Caco-2 (cell line): ENCODE data around the gene CTRL. TPM values are rescaled to one million over a fixed set of nuclear protein-coding genes. Genes with fewer than 3 reads are reported as not detected.
A peak's percentile ranks its signal among the peaks of the same experiment; 100 is the strongest.

Source experiments
- BruUV-seq: library from RNA; stranded (reverse); fragments of 400-500 nt; replicated peaks from 2 replicates; lab custom pipeline; 2021; lab: Mats Ljungman, UMichigan
- CTCF ChIA-PET: fragments of 300-600 bp; sonication (Branson Sonifier 250); formaldehyde crosslinking; loops from one replicate; lab custom pipeline; 2022; ENCODE audit warnings: antibody characterized with exemption; lab: Charles Lee
- POLR2A ChIA-PET: fragments of 300-600 bp; sonication (Branson Sonifier 250); formaldehyde crosslinking; loops from one replicate; lab custom pipeline; 2022; ENCODE audit warnings: antibody characterized with exemption; lab: Charles Lee
- DNase-seq, 2 experiments: peaks; one replicate each; pipeline versions ENCODE4 v3.0.0 to v3.0.0-alpha.2; 2020 to 2022
- H3K27me3 ChIP-seq: replicated peaks from 2 replicates; pipeline ENCODE4 v1.6.0; 2011; ENCODE audit warnings: low read length; ENCODE audit not compliant: control insufficient read depth, insufficient read depth
- H3K36me3 ChIP-seq: 2 replicates; pipeline ENCODE4 v1.5.1; 2011; ENCODE audit warnings: low read length; ENCODE audit not compliant: control insufficient read depth, insufficient read depth
- H3K4me1 ChIP-seq: fragments of 250-450 bp; sonication (Bioruptor Pico); 2 replicates; pipeline ENCODE4 v1.5.1; 2020; ENCODE audit warnings: mild to moderate bottlenecking
- H3K4me3 ChIP-seq: 2 replicates; pipeline ENCODE4 v1.5.1; 2011; ENCODE audit warnings: low read depth, mild to moderate bottlenecking, control low read depth, low read length
- H3K9me3 ChIP-seq: fragments of 250-450 bp; sonication (Bioruptor Pico); 2 replicates; pipeline ENCODE4 v1.5.1; 2020; ENCODE audit warnings: mild to moderate bottlenecking, moderate library complexity
- H3K27ac Mint-ChIP-seq: one replicate; pipeline ENCODE4 v1.8.0; 2022; ENCODE audit warnings: mixed read lengths; ENCODE audit not compliant: unreplicated experiment
- H3K27me3 Mint-ChIP-seq: one replicate; pipeline ENCODE4 v1.8.0; 2022; ENCODE audit warnings: mixed read lengths; ENCODE audit not compliant: insufficient read depth, unreplicated experiment
- H3K36me3 Mint-ChIP-seq: one replicate; pipeline ENCODE4 v1.8.0; 2022; ENCODE audit warnings: mild to moderate bottlenecking, mixed read lengths; ENCODE audit not compliant: insufficient read depth, unreplicated experiment
- H3K4me1 Mint-ChIP-seq: one replicate; pipeline ENCODE4 v1.8.0; 2022; ENCODE audit warnings: low read depth, mixed read lengths; ENCODE audit not compliant: unreplicated experiment
- H3K4me3 Mint-ChIP-seq: one replicate; pipeline ENCODE4 v1.8.0; 2022; ENCODE audit warnings: mild to moderate bottlenecking, moderate library complexity, mixed read lengths; ENCODE audit not compliant: unreplicated experiment
- H3K9me3 Mint-ChIP-seq: one replicate; pipeline ENCODE4 v1.8.0; 2022; ENCODE audit warnings: mixed read lengths; ENCODE audit not compliant: unreplicated experiment
- CTCF ChIP-seq, 2 experiments: fragments of 200-600 bp in 1 of 2; IDR thresholded peaks; 1 replicate in 1 of 2; 2 replicates in 1 of 2; pipeline versions ENCODE4 v1.5.1 to v1.8.0; 2011 to 2022; ENCODE audit warnings: antibody characterized with exemption in 1 of 2, control low read depth in 1 of 2, inconsistent platforms in 1 of 2, low read depth in 1 of 2, low read length in 1 of 2, mild to moderate bottlenecking in 1 of 2, moderate library complexity in 1 of 2; ENCODE audit not compliant: insufficient read depth in 1 of 2, severe bottlenecking in 1 of 2, unreplicated experiment in 1 of 2
- intact Hi-C: fragments of 100-400 bp; cut with micrococcal nuclease; formaldehyde crosslinking; loops from one replicate; pipeline ENCODE4 v1.10.0; 2022; ENCODE audit not compliant: unreplicated experiment
- total RNA-seq: library from RNA; stranded (reverse); gene quantifications from 2 replicates; pipeline ENCODE4 v1.2.3, GENCODE V29; 2022

CTRL gene
- total RNA-seq, 1 experiment from 2014 or later, result 0.66 TPM

DNA sequence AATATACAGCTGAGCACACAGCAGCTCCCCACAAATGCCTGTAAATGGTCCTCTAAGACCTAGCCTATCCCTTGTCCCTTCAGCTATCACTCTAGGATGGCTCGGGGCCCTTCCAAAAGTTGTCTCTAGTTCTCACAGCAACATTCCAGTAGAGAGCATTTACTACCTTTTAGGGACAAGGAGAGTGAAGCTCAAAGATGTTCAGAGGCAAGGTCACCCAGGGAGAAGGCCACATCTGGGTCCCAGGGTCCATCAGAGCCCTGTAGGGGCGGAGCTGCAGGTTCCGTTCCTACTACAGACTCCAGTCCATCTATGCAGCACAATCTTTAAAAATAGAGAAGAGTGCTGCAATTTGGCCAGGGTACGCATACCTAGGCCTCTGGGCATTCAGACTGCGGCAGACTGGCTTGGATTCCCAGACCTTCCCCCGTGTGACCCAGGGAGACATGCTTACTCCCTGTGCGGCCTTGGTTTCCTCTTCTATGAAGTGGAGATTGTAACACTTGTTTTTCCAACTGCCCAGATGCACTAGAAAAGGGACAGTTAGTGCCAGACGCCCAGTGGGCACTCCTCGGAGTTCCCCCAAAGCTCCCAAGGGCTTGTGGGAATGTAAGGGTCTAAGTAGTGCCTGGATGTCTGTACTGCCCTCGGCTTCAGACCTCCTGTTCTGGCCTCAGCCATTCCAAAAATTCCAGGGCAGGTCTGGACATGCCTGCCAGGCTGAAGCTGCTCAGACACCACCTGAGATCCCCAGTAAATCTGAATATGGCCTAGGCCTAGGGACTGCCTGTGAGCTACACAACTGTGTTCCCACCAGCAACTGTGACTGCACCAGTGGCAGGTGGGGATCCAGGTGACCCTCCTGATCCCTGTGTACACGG lies 34.2 kb upstream of the CTRL start:
- Mint-ChIP-seq H3K36me3 (peaks cover 55% of the 10 kb centered on the region), H3K27me3 (no peaks in the 10 kb centered on the region), H3K4me3 (peak overlapping the region; percentile 89), H3K9me3 (no peaks in the 10 kb centered on the region), H3K27ac (peak overlapping the region; percentile 93), H3K4me1 (peaks cover 35% of the 10 kb centered on the region)
- no peaks in the 10 kb centered on the region for H3K27me3 ChIP-seq
- peaks cover 8% of the 10 kb centered on the region for H3K36me3 ChIP-seq
- peaks cover 29% of the 10 kb centered on the region for H3K4me1 ChIP-seq
- peak; percentile 82 to 91 for DNase-seq
- TF ChIP-seq CTCF (IDR thresholded peaks at IDR 0.05; ENCODE audit: insufficient read depth in 1 of 2, low read depth in 1 of 2, low read length in 1 of 2, severe bottlenecking in 1 of 2, unreplicated experiment in 1 of 2), result no peak
- ChIA-PET CTCF (interaction anchor here (0.5 to 1.5 kb wide), 5 partner anchors 22 to 552 kb away, joined by 3 to 7 read pairs (median 3); partner anchors contain the start of genes LCAT and PARD6A), POLR2A (interaction anchor here (0.6 to 1.3 kb wide), 8 partner anchors 28 to 777 kb away, joined by 3 to 9 read pairs (median 3); partner anchors contain the start of genes ESRP2 and NFATC3)
- intact Hi-C loops, result no loop called here
- TSS peak; percentile 33 for BruUV-seq
- H3K4me3 ChIP-seq, result no peak overlapping the region
- H3K9me3 ChIP-seq, result no peaks in the 10 kb centered on the region

DNA sequence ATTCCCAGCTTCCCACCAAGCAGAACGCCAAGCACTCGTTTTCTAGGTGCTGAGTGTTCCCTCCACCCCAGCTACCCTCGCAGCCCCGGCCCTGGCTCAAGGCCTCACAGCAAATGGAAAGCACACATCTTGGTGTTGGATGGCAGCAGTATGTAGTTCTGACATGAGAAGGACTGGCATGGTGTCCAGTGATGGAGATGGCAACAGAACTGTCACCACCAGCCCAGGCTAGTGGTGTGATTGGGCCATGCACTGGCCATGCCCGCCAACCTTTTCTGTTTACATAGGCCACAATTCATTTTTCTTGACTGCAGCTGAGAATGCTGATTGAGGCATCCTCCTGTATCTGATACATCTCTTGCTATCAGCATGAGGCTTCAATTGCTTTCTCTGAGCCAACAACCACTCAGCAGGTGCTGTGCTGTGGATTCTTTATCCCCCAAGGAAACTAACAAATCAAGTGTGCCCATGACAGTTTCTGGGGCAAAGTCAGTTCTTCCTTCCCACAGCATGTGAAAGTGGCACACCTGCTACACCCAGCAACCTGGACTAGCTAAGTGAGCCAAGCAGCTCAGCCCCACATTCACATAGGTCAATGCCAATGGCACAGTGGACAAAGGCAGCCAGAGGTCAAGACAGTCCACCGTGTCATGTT lies 32.9 kb upstream of the CTRL start:
- no TSS peak for BruUV-seq
- TF ChIP-seq CTCF (IDR thresholded peaks at IDR 0.05; ENCODE audit: insufficient read depth in 1 of 2, low read depth in 1 of 2, low read length in 1 of 2, severe bottlenecking in 1 of 2, unreplicated experiment in 1 of 2), result no peak
- Histone ChIP-seq H3K9me3 (no peaks in the 10 kb centered on the region), H3K4me1 (peaks cover 29% of the 10 kb centered on the region), H3K4me3 (no peak overlapping the region), H3K27me3 (no peaks in the 10 kb centered on the region), H3K36me3 (peaks cover 12% of the 10 kb centered on the region)
- intact Hi-C loops, result no loop called here
- H3K4me1 Mint-ChIP-seq, result peaks cover 35% of the 10 kb centered on the region
- H3K36me3 Mint-ChIP-seq, result peaks cover 56% of the 10 kb centered on the region
- no peaks in the 10 kb centered on the region for H3K27me3 Mint-ChIP-seq
- H3K4me3 Mint-ChIP-seq, result no peak overlapping the region
- CTCF ChIA-PET, result interaction anchor here (0.8 kb wide), 1 partner anchor 76 kb away, joined by 3 read pairs; no protein-coding TSS in a partner anchor
- no peak for DNase-seq
- POLR2A ChIA-PET, result no interaction called here
- peak overlapping the region; percentile 93 for H3K27ac Mint-ChIP-seq
- no peaks in the 10 kb centered on the region for H3K9me3 Mint-ChIP-seq

- ChIA-PET POLR2A (no interaction called here), CTCF (interaction anchor here (0.8 kb wide), 1 partner anchor 77 kb away, joined by 3 read pairs; no protein-coding TSS in a partner anchor)
- peaks cover 50% of the 10 kb centered on the region for H3K36me3 Mint-ChIP-seq
- BruUV-seq, result no TSS peak
- H3K4me1 Mint-ChIP-seq, result peaks cover 27% of the 10 kb centered on the region
- H3K27me3 ChIP-seq, result no peaks in the 10 kb centered on the region
- H3K4me3 ChIP-seq, result no peak overlapping the region
- no peaks in the 10 kb centered on the region for H3K27me3 Mint-ChIP-seq
- H3K36me3 ChIP-seq, result peaks cover 12% of the 10 kb centered on the region
- H3K9me3 ChIP-seq, result no peaks in the 10 kb centered on the region
- H3K27ac Mint-ChIP-seq, result no peak overlapping the region
- intact Hi-C loops, result no loop called here
- TF ChIP-seq CTCF (IDR thresholded peaks at IDR 0.05; ENCODE audit: insufficient read depth in 1 of 2, low read depth in 1 of 2, low read length in 1 of 2, severe bottlenecking in 1 of 2, unreplicated experiment in 1 of 2), result no peak
- no peak for DNase-seq
- H3K9me3 Mint-ChIP-seq, result no peaks in the 10 kb centered on the region
- H3K4me3 Mint-ChIP-seq, result no peak overlapping the region
- peaks cover 24% of the 10 kb centered on the region for H3K4me1 ChIP-seq
These were observed 32.1 kb upstream of the CTRL start for GRCh38 chr16:67963662-67964321.
